Keratinocyte (primary cell): Measurements from ENCODE around the gene XPNPEP2. TPM values are rescaled to one million over a fixed set of nuclear protein-coding genes. Genes with fewer than 3 reads are reported as not detected.

Experiments used
- DNase-seq: peaks from one replicate; pipeline ENCODE4 v3.0.0-alpha.2; 2011; ENCODE audit warnings: low read depth, missing footprints, low spot score
- FAIRE-seq: peaks from 2 replicates; lab custom pipeline; 2011; peaks lifted over from hg19 to GRCh38; lab: Jason Lieb, UNC
- H2AFZ ChIP-seq: 2 replicates; pipeline ENCODE4 v1.6.0; 2012; ENCODE audit warnings: low read length, control low read depth, inconsistent platforms; ENCODE audit not compliant: control insufficient read depth
- H3K27ac ChIP-seq: 2 replicates; pipeline ENCODE4 v1.5.1; 2011; ENCODE audit warnings: low read length; ENCODE audit not compliant: control insufficient read depth, insufficient read depth
- H3K27me3 ChIP-seq: 3 replicates; pipeline ENCODE4 v1.6.0; 2011; ENCODE audit warnings: low read length; ENCODE audit not compliant: control insufficient read depth, insufficient read depth; ENCODE audit errors: extremely low read depth
- H3K36me3 ChIP-seq, 2 experiments: 2 replicates in 1 of 2; 3 replicates in 1 of 2; pipeline ENCODE4 v1.5.1; 2011; ENCODE audit warnings: low read length in 2 of 2, mild to moderate bottlenecking in 1 of 2; ENCODE audit not compliant: control insufficient read depth in 2 of 2, insufficient read depth in 2 of 2; ENCODE audit errors: extremely low read depth in 1 of 2
- H3K4me1 ChIP-seq: 3 replicates; pipeline ENCODE4 v1.5.1; 2011; ENCODE audit warnings: low read length; ENCODE audit not compliant: control insufficient read depth, insufficient read depth; ENCODE audit errors: extremely low read depth
- H3K4me2 ChIP-seq: 3 replicates; pipeline ENCODE4 v1.6.0; 2011; ENCODE audit warnings: low read depth, low read length; ENCODE audit not compliant: control insufficient read depth, insufficient read depth; ENCODE audit errors: extremely low read depth
- H3K4me3 ChIP-seq, 3 experiments: fragments of 200-600 bp in 1 of 3; sonication (generic) in 1 of 3; 2 replicates in 2 of 3; 3 replicates in 1 of 3; pipeline ENCODE4 v1.5.1; 2011 to 2016; ENCODE audit warnings: low read length in 3 of 3, mild to moderate bottlenecking in 3 of 3, control low read depth in 2 of 3, inconsistent platforms in 1 of 3, low read depth in 1 of 3, mixed read lengths in 1 of 3, mixed run types in 1 of 3, moderate library complexity in 1 of 3; ENCODE audit not compliant: control insufficient read depth in 2 of 3, insufficient read depth in 2 of 3; ENCODE audit errors: extremely low read depth in 1 of 3
- H3K79me2 ChIP-seq: 2 replicates; pipeline ENCODE4 v1.6.0; 2012; ENCODE audit warnings: low read length; ENCODE audit not compliant: control insufficient read depth, insufficient read depth
- H3K9ac ChIP-seq: 3 replicates; pipeline ENCODE4 v1.6.0; 2011; ENCODE audit warnings: low read length; ENCODE audit not compliant: control insufficient read depth, insufficient read depth; ENCODE audit errors: extremely low read depth
- H3K9me1 ChIP-seq: 3 replicates; pipeline ENCODE4 v1.6.0; 2011; ENCODE audit warnings: low read length; ENCODE audit not compliant: control insufficient read depth, insufficient read depth; ENCODE audit errors: extremely low read depth
- H3K9me3 ChIP-seq: 2 replicates; pipeline ENCODE4 v1.5.1; 2012; ENCODE audit warnings: low read depth, low read length; ENCODE audit not compliant: control insufficient read depth
- H4K20me1 ChIP-seq: 3 replicates; pipeline ENCODE4 v1.6.0; 2011; ENCODE audit warnings: low read length; ENCODE audit not compliant: control insufficient read depth, insufficient read depth; ENCODE audit errors: extremely low read depth
- CTCF ChIP-seq, 3 experiments: IDR thresholded peaks in 1 of 3; conservative IDR thresholded peaks in 1 of 3; optimal IDR thresholded peaks in 1 of 3; 2 replicates in 2 of 3; 3 replicates in 1 of 3; pipeline versions ENCODE3 to v1.5.1; 2011; ENCODE audit warnings: low read length in 3 of 3, mild to moderate bottlenecking in 3 of 3, moderate library complexity in 2 of 3, control low read depth in 1 of 3, inconsistent platforms in 1 of 3; ENCODE audit not compliant: insufficient read depth in 2 of 3; ENCODE audit errors: extremely low read depth in 1 of 3
- EZH2 ChIP-seq: IDR thresholded peaks from one replicate; pipeline ENCODE4 v1.6.1; 2012; ENCODE audit warnings: inconsistent platforms, mild to moderate bottlenecking, low read length, moderate library complexity
- dilution Hi-C: fragments of 300-500 bp; cut with MboI; formaldehyde crosslinking; loops from one replicate; pipeline ENCODE4 v1.7.0; 2020; ENCODE audit warnings: low sequenced_read_pairs; ENCODE audit not compliant: extremely low pct_ligation_motif_present
- polyA plus RNA-seq, 5 experiments: library from polyadenylated mRNA; depleted of rRNA in 3 of 5; stranded (reverse) in 3 of 5; stranded (forward) in 1 of 5; unstranded in 1 of 5; fragments of >200 nt; gene quantifications; 1 replicate in 1 of 5; 2 replicates in 3 of 5; 3 replicates in 1 of 5; pipeline versions ENCODE4 v1.2.1 to v1.2.3, GENCODE V29; 2011 to 2012; ENCODE audit warnings: missing spikeins in 2 of 5, low read depth in 1 of 5, low replicate concordance in 1 of 5

Gene XPNPEP2
- polyA plus RNA-seq, 1 donor (not counting 4 experiments of a cell fraction or from before 2014, with no cell fraction given): not detected

GRCh38 chrX:129795584-129795983 lies 56.8 kb downstream of the XPNPEP2 start:
- no peak overlapping the region for H3K4me3 ChIP-seq
- H2AFZ ChIP-seq: no peak overlapping the region
- no peaks in the 10 kb centered on the region for H3K36me3 ChIP-seq
- H3K27ac ChIP-seq: no peak overlapping the region
- no peaks in the 10 kb centered on the region for H3K9me3 ChIP-seq
- dilution Hi-C loops: loop anchor here (10.0 kb wide), 1 partner anchor 51 kb away; no protein-coding TSS in a partner anchor
- H3K4me1 ChIP-seq: no peaks in the 10 kb centered on the region
- no peak overlapping the region for H3K4me2 ChIP-seq
- no peak for FAIRE-seq
- DNase-seq: no peak
- H4K20me1 ChIP-seq: no peaks in the 10 kb centered on the region
- H3K79me2 ChIP-seq: no peaks in the 10 kb centered on the region
- no peak overlapping the region for H3K9ac ChIP-seq
- H3K27me3 ChIP-seq: no peaks in the 10 kb centered on the region
- H3K9me1 ChIP-seq: no peaks in the 10 kb centered on the region
- TF ChIP-seq CTCF (optimal IDR thresholded peaks at IDR 0.05 in 1 of 3, IDR thresholded peaks at IDR 0.05 in 1 of 3, conservative IDR thresholded peaks at IDR 0.05 in 1 of 3; ENCODE audit: extremely low read depth in 1 of 3, insufficient read depth in 2 of 3, low read length in 3 of 3) (no peak), EZH2 (no peak)

- Histone ChIP-seq H3K9me1 (no peaks in the 10 kb centered on the region), H3K36me3 (no peaks in the 10 kb centered on the region), H3K27me3 (no peaks in the 10 kb centered on the region), H3K4me3 (no peak overlapping the region), H3K9me3 (no peaks in the 10 kb centered on the region), H3K79me2 (no peaks in the 10 kb centered on the region), H4K20me1 (no peaks in the 10 kb centered on the region), H3K4me2 (no peak overlapping the region), H2AFZ (no peak overlapping the region), H3K9ac (no peak overlapping the region), H3K27ac (no peak overlapping the region), H3K4me1 (no peaks in the 10 kb centered on the region)
- DNase-seq (no peak), FAIRE-seq (no peak)
- no peak for TF ChIP-seq CTCF (optimal IDR thresholded peaks at IDR 0.05 in 1 of 3, IDR thresholded peaks at IDR 0.05 in 1 of 3, conservative IDR thresholded peaks at IDR 0.05 in 1 of 3; ENCODE audit: extremely low read depth in 1 of 3, insufficient read depth in 2 of 3, low read length in 3 of 3)
- no peak for TF ChIP-seq EZH2
- dilution Hi-C loops: loop anchor here (10.0 kb wide), 1 partner anchor 53 kb away; no protein-coding TSS in a partner anchor
These were observed 58.6 kb downstream of the XPNPEP2 start for GRCh38 chrX:129797251-129797906.
